LNCaP clone FGC (cell line): Measurements from ENCODE around the gene DDX11.
"Not testable (repeated sequence)": the region's sequence is repeated elsewhere in the genome, so short reads cannot be mapped to it uniquely, and the experiment has no call there.

Source experiments
- DNase-seq: peaks from one replicate; pipeline ENCODE4 v3.0.0-alpha.2; 2011; ENCODE audit warnings: low read depth
- H3K4me3 ChIP-seq: 2 replicates; pipeline ENCODE4 v1.5.1; 2011; ENCODE audit warnings: mild to moderate bottlenecking, low read depth, low read length, control low read depth
- TF ChIP-seq, protein P1 (sequence below): IDR thresholded peaks from 2 replicates; pipeline ENCODE4 v1.5.1; 2012; ENCODE audit warnings: mild to moderate bottlenecking; ENCODE audit not compliant: control insufficient read depth, insufficient read depth; ENCODE audit errors: extremely low read depth

DDX11 gene

DNA sequence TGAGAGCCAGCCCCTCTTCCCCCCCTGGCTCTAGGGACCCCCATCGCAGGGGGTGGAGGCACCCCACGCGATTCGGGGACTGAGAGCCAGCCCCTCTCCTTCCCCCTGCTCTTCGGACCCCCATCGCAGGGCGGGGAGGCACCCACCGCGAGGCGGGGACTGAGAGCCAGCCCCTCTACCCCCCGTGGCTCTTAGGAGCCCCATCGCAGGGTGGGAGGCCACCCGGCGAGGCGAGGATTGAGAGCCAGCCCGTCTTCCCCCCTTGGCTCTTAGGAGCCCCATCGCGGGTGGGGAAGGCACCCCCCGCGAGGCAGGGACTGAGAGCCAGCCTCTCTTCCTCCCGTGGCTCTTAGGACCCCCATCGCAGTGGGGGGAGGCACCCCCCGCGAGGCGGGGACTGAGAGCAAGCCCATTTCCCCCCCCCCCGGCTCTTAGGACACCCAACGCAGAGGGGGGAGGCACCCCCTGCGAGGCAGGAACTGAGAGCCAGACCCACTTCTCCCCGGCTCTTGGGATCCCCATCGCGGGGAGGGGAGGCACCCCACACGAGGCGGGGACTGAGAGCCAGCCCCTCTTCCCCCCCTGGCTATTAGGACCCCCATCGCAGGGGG, 45.6 kb downstream of the DDX11 start:
- no peak overlapping the region for H3K4me3 ChIP-seq
- TF ChIP-seq, protein P1, sequence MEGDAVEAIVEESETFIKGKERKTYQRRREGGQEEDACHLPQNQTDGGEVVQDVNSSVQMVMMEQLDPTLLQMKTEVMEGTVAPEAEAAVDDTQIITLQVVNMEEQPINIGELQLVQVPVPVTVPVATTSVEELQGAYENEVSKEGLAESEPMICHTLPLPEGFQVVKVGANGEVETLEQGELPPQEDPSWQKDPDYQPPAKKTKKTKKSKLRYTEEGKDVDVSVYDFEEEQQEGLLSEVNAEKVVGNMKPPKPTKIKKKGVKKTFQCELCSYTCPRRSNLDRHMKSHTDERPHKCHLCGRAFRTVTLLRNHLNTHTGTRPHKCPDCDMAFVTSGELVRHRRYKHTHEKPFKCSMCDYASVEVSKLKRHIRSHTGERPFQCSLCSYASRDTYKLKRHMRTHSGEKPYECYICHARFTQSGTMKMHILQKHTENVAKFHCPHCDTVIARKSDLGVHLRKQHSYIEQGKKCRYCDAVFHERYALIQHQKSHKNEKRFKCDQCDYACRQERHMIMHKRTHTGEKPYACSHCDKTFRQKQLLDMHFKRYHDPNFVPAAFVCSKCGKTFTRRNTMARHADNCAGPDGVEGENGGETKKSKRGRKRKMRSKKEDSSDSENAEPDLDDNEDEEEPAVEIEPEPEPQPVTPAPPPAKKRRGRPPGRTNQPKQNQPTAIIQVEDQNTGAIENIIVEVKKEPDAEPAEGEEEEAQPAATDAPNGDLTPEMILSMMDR: no peak
- no peak for DNase-seq

DNA sequence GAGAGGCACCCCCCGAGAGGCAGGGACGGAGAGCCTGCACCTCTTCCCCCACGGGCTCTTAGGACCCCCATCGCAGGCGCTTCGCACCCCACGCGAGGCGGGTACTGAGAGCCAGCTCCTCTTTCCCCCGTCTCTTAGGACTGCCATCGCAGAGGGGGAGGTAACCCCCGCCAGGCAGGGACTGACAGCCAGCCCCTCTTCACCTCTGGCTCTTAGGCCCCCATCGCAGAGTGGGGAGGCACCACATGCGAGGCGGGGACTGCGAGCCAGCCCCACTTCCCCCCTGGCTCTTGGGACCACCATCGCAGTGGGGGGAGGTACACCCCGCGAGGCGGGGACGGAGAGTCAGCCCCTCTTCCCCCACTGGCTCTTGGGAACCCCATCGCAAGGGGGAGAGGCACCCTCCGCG, 46.1 kb downstream of the DDX11 start:
- H3K4me3 ChIP-seq: no peak overlapping the region
- no peak for DNase-seq
- TF ChIP-seq, protein P1: no peak

DNA sequence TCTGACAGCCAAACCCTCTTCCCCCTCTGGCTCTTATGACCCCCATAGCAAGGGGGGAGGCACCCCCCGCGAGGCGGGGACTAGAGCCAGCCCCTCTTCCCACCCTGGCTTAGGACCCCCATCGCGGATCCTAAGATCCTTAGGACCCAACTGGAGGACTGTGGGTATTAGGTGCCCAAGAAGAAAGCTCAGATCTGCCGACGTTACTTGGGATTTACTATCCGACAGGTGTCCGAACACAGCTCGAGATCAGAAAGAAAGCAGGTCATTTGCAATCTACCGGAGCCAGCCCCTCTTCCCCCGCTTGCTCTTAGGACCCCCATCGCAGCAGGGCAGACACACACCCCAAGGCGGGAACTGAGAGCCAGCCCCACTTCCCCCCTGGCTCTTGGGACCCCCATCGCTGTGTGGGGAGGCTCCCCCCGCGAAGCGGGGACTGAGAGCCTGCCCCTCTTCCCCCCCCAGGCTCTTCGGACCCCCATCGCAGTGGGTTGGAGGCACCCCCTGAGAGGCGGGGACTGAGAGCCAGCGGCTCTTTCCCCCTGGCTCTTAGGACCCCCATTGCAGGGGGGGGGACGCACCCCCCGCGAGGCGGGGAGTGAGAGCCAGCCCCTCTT, 46.8 kb downstream of the DDX11 start:
- TF ChIP-seq, protein P1: no peak
- H3K4me3 ChIP-seq: no peak overlapping the region
- DNase-seq: no peak

DNA sequence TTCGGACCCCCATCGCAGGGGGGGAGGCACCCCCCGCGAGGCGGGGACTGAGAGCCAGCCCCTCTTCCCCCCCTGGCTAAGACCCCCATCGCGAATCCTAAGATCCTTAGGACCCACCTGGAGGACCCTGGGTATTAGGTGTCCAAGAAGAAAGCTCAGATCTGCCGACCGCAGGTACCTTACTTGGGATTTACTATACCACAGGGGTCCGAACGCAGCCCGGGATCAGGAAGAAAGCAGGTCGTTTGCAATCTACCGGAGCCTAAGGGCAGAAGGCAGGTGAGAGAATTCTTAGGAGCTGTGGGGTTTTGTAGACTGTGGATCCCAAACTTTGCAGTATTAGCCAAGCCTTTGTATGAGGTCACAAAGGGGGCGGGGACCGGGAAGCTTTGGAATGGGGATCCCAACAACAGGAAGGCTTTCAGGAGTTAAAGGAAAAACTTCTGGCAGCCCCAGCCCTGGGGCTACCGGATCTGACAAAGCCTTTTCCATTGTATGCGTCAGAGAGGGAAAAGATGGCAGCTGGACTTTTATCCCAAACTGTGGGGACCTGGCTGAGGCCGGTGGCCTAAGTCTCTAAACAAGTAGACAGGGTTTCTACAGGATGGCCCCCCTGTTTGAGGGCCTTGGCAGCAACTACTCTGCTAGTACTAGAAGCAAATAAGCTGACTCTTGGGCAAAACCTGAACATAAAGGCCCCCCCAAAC, 47.5 kb downstream of the DDX11 start:
- not testable (repeated sequence) for DNase-seq

DNA sequence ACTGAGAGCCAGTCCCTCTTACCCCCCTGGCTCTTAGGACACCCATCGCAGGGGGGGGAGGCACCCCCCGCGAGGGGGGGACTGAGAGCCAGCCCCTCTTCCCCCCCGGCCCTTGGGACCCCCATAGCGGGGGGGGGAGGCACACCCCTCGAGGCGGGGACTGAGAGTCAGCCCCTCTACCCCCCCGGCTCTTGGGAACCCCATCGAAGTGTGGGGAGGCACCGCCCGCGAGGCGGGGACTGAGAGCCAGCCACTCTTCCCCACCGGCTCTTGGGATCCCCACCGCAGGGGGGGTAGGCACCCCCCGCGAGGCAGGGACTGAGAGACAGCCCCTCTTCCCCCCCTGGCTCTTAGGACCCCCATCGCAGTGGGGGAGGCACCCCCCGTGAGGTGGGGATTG, 48.8 kb downstream of the DDX11 start:
- no peak overlapping the region for H3K4me3 ChIP-seq
- no peak for DNase-seq
- TF ChIP-seq, protein P1: no peak

More for the DNA sequence above, 47.5 kb downstream of the DDX11 start:
- H3K4me3 ChIP-seq: not testable (repeated sequence)

DNA sequence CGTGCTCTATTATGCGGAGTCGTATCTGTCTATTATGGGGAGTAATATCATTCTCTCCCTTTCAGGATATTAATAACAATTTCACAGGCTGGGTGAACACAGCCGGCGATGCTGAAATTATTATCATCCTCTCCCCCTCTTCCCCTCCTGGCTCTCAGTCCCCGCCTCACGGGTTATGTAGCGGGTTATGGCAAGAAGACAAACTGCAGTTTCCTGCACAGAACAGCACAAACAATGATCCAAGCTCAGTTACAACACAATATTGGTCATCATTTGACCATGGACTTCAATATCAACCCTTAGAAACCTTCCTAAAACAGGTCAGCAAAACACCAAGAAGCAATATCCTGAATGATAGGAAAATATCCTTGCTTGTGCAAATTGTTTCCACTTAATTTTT, 50.5 kb downstream of the DDX11 start:
- not testable (repeated sequence) for DNase-seq, H3K4me3 ChIP-seq

DNA sequence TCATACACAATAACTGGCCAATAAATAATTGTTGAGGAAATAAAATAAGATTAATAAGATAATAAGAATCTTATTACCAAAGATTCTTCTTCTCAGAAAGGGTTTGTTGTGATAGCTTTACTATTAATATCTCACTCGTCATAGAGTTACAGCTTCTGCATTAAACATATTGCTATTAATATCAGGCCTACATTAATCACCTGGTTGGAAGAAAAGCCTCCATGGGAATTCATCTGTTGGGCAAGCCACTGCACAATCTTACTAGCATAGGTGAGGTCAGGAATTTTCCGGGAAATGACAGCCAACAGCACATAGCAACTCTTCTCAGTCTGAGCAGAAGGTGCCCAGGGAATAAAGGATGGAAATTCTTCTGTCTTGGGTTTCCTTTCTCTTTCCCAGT, 51.5 kb downstream of the DDX11 start:
- not testable (repeated sequence) for DNase-seq, H3K4me3 ChIP-seq

GRCh38 chr12:31127209-31127848, 53.7 kb downstream of the DDX11 start:
- not testable (repeated sequence) for DNase-seq, H3K4me3 ChIP-seq

GRCh38 chr12:31136581-31136980, 62.9 kb downstream of the DDX11 start:
- not testable (repeated sequence) for DNase-seq, H3K4me3 ChIP-seq

GRCh38 chr12:31144768-31145167, 71.1 kb downstream of the DDX11 start:
- not testable (repeated sequence) for H3K4me3 ChIP-seq, DNase-seq

DNA sequence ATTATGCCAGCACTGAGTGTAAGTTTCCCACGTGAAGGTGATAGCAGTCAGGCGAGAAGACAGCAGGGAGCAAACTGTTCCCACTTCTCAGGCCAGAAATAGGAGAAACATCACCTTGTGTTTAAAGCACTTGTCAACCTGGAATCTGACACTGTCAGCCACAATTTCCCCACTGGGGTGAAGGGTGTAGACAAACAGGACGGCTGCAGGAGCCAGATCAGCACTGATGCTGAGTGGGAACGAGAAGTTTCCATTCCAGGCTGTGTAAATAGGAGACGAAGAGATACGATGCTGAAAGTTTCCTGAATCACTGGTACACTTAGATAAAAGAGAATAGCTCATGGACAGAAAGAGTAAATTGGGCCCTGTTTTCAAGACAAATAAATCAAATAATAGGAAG, 71.6 kb downstream of the DDX11 start:
- not testable (repeated sequence) for H3K4me3 ChIP-seq, DNase-seq

DNA sequence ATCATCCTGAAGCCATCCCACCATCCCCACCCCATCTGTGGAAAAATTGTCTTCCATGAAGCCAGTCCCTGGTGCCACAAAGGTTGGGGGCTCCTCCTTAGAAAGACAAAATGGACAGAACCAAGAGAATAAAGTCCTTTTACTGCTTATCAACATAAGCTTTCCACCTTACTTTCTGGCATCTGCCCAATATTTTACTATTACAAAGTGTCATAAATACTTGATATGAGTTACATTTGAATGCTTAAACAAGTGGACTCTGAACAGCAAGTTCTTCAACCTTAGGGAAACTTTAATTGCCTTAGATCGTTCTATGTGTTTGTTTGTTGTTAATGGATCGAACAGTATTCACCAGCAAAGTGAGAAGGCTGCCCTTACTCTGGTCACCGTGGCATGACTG, 73.8 kb downstream of the DDX11 start:
- not testable (repeated sequence) for H3K4me3 ChIP-seq, DNase-seq

DNA sequence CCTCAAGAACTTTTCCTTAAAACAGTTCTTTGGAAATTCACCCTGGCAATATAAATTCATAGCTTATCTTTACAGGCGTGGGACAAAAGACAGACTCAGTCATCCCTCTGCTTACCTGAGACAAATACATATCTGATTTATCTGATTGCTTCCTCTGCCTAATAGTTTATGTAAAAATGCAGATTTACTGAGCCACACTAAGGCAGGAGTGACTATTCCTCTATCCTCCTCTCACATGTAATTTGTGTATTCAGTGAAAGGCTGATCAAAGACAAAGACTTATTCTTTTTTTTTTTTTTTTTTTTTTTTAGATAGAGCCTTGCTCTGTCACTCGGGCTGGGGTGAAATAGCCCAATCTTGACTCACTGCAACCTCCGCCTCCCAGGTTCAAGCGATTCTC, 77.1 kb downstream of the DDX11 start:
- not testable (repeated sequence) for DNase-seq, H3K4me3 ChIP-seq
